HK-2 (cell line): Measurements from ENCODE around the gene ZNF662.
A peak's percentile ranks its signal among the peaks of the same experiment; 100 is the strongest.
"Not testable (repeated sequence)": the region's sequence is repeated elsewhere in the genome, so short reads cannot be mapped to it uniquely, and the experiment has no call there.

Experiments used
- DNase-seq: peaks from one replicate; pipeline ENCODE4 v3.0.0-alpha.2; 2018; ENCODE audit not compliant: unreplicated experiment

Gene ZNF662

GRCh38 chr3:42906070-42906847 is at the start of gene ZNF662:
ZNF662 (plus strand) TSS chr3:42906142; CDS start chr3:42908115, 1,973 bp downstream.
- peak; percentile 50 for DNase-seq

GRCh38 chr3:42856544-42856943 is 49.4 kb upstream of the ZNF662 start:
- DNase-seq = no peak

DNA sequence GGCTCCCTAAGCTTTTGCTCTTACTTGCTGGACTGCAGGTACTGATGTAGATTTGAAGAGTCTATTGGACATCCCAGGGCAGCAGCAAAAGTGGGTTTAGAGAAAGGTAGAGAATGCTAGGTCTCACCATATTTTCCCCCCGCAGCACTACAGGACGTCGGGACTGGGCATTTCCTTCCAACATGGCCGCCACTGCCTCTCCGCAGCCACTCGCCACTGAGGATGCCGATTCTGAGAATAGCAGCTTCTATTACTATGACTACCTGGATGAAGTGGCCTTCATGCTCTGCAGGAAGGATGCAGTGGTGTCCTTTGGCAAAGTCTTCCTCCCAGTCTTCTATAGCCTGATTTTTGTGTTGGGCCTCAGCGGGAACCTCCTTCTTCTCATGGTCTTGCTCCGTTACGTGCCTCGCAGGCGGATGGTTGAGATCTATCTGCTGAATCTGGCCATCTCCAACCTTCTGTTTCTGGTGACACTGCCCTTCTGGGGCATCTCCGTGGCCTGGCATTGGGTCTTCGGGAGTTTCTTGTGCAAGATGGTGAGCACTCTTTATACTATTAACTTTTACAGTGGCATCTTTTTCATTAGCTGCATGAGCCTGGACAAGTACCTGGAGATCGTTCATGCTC is 41.5 kb upstream of the ZNF662 start:
- no peak for DNase-seq

GRCh38 chr3:42865256-42865655 is 40.7 kb upstream of the ZNF662 start:
- DNase-seq = no peak

DNA sequence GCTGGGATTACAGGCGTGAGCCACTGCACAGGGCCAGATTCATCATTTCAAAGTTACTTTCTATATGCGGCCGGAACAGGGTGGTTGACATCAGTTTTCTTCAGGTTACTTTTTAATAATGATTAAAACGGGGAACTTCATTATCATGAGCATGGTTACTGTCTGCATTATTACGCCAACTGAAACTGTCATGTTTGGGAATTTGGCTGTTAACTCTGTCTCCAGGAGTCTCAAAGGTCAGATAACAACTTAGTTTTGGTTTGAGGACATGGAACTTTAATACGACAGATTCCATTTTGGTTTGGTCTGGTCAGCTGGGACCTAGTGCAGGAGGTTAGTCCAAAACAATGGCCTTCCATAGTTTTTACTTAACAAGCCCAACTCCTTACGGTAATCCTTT is 38.8 kb upstream of the ZNF662 start:
- no peak for DNase-seq

- DNase-seq = no peak
These were observed 37.1 kb upstream of the ZNF662 start for GRCh38 chr3:42868841-42869240.

DNA sequence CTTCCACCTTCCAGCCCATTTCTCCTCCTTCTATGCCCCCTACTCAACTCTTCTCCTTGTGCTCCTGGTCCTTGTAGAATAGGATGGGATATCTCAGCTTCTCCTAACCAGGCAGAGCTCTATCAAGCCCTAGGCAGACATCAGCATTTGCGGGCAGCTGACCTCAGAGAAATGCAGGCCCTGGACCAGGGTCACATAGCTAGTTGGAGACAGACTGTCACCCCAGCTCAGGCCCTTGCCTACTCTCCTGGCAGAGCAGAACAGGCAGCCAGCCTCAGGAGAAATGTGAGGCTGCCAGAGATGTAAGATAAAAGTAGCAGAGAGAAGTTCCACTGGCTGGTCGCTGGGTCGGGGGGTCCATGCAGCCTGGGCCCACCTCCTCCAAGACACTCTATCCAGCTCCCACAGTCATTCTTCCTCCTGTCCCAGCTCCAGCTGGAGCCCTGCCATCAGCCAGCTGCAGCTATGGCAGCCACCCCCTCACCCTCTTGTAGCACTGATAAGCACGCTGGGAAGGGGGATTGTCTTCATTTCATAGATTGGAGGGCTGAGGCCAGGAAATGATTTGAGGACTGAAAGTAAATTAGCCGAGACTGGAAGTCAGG is 34.2 kb upstream of the ZNF662 start:
- no peak for DNase-seq

- DNase-seq = no peak
These were observed 33.2 kb upstream of the ZNF662 start for GRCh38 chr3:42872718-42873117.

GRCh38 chr3:42873221-42873982 is 32.5 kb upstream of the ZNF662 start:
- DNase-seq = no peak

DNA sequence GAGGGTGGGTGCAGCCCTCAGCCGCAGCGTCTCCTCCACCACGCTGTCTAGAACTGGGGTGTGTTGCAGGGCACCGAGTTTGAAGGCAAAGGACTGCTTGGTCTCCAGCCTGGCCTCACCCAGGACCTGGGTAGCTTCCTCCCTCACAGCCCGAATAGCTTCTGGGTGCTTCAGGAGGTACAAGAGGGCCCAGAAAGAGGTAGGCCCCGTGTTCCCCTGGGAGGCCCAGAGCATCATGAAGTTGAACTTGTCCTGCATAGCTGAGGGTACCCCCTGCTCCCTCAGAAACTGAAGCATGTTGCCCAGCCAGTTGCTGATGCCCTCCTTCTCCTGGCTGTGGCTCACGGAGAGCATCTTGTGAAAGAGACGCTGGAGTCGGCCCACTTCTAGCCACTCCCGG is 31.2 kb upstream of the ZNF662 start:
- DNase-seq = no peak

GRCh38 chr3:42875325-42876151 is 30.4 kb upstream of the ZNF662 start, which contains the start of gene CYP8B1:
CYP8B1 (minus strand) TSS chr3:42875879; CDS start chr3:42875816, 63 bp downstream.
- DNase-seq = no peak

GRCh38 chr3:42876401-42876800 is 29.5 kb upstream of the ZNF662 start:
- no peak for DNase-seq

DNA sequence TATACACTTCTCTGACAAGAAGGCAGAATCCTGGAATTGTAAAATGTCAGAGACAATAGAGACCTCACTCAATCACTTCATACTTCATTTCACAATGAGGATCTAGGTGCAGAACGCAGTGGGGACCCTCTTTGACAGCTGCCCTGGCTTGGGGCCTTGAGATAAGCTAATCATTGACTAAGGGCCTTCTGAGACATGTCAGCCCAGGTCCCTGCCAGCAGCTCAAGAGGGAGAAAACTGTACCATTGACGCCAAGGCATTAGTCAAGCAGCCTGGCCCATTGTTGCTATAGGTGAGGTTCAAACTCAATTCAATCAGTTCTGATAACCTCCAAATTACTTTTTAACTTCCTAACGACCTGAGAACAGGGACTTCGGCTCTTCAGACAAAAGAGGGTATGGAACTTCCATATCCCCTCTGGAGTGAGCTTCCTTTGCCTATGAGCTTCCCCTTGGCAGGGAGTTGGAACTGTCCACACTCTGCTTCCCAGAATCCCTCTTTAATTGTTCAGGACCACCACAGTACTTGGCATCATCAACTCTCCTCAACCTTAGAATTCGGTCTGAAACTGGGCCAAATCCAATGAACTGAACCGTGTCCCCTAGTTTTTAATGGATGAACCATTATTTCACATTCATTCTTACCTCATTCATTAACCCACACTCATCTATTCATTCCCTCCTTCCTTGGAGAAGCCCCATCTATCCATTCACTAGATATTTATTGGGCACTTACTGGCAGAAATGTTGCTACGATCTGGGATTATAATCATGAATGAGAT is 28.8 kb upstream of the ZNF662 start:
- no peak for DNase-seq

GRCh38 chr3:42877881-42878280 is 28.1 kb upstream of the ZNF662 start:
- DNase-seq = no peak

DNA sequence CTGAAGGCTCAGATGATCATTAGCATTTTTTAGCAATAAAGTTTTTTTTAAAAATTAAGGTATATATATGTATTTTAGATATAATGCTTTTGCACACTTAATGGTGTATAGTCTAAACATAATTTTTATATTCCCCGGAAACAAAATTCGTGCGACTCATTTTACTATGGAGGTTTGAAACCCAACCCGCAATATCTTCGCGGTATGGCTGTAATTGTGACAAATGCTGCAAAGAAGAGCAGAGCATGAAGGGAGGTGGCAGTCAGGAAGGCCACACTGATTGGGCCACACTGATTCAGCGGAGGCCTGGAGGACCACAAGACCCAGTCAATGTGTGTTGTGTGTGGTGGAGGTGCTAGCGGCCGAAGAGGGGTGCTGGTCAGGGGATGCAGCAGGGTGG is 25.8 kb upstream of the ZNF662 start:
- DNase-seq = no peak

DNA sequence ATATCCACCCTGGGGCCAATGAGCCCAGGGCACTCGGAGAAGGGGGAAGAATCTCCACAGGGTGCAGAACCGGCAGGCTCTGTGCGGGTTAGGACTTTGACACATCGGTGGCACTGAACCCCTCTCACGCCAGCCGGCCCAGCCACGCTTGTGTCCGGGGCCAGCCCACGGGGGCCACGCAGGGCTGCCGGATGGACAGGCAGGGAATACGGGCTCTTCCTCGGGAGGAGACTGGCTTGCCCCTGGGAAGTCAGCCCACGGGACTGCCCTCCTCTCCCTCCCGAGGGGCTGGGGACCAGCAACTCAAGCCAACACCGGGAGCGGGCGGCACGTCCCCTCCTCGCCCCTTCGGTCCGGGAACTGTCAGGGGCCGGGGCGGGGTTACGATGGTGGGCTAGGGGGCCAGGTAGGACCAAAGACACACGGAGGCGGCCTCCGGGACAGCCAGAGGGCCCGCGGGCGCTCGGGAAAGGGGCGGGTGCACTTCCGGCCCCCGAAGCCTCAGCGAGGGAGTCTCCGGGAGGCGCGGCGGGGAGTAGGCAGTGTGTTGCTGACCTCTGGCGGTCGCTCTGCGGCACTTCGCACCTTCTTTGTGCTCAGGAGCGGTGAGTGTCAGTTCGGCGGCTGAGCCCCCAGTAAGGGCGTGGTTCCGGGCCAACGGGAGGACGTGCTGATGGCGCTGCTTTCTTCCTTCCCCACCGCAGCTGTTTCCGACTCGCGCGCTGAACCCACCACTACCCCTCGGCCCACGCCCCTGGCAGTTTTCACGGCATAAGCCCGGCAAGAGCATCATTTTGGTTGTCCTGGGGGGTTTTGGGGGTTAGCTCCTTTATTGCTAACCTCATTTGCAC is 25.1 kb upstream of the ZNF662 start:
- peak; percentile 74 for DNase-seq

DNA sequence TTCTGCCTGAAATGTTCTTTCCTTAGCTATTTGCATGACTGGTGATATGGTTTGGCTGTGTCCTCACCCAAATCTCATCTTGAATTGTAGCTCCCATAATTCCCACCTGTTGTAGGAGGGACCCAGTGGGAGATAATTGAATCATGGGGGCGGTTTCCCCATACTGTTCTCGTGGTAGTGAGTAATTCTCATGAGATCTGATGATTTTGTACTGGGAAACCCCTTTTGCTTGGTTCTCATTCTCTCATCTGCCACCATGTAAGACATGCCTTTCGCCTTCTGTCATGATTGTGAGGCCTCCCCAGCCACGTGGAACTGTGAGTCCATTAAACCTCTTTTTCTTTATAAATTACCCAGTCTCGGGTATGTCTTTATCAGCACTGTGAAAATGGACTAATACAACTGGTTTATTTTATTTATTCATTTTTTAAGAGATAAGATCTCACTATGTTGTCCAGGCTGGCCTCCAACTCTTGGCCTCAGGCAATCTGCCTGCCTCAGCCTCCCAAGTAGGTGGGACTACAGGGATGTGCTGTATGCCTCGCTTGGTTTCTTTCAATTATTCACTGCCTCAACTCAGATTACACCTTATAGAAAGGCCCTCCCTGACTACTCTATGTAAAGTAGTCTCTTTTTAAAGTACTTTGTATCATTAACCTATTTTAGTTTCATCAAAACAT is 22.6 kb upstream of the ZNF662 start:
- DNase-seq = not testable (repeated sequence)

DNA sequence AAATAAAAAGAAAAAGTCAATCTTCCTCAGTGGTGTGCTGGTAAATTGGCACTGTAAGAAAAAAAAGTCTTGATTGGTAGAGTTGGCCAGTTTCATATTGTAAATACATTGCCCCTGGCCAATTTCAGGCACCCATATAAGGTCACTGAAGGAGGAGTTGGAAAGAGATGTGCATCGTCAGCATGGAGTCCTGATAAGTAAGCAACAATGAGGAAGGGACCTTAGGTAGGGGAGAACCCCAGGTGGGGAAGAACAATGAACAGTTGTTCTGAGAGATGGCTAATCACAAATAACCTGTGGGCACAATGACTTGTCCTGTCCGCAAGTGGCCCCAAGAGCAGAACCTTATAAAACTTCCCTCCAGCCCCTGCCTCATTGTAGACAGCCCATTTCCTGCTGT is 21.6 kb upstream of the ZNF662 start:
- no peak for DNase-seq

DNA sequence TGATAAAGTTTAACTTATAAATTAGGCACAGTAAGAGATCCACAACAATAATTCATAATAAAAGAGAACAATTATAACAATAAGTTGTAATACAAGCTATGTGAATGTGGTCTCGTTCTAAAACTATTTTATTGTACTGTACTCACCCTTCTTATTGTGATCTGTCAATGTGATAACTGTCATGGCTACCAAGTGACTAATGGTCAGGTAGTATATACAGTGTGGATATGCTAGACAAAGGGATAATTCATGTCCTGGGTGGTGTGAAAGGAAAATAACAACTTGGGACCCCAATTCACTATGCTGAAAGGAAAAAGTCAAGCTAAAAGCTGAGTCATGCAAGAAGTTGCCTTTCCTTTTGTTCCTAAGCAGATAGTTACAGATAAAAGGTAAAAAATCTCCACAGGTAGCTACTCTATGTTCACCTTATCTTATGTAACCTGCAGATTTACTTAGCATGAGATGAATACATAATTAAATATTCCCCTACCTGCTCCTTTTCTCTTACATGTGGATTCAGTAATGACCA is 19.6 kb upstream of the ZNF662 start:
- no peak for DNase-seq
